ENCODE results near the gene ST7.

The ST7 gene

DNA sequence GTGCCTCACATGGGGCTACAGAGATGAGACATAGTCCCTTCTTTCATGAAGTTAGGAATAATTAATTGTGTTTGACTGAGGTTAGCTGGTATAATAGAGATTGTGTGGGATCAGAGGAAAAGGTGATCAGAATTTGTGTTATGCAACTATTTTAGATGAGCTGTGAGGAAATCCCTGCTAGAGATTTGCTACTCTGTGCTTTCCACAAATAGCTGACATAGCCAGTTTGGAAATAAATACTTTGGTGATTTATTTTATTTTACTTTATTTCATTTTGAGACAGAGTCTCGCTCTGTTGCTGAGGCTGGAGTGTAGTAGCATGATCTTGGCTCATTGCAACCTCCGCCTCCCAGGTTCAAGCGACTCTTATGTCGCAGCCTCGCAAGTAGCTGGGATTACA is 32.3 kb downstream of the ST7 start:
- no peak overlapping the region for H3K4me3 ChIP-seq (ENCODE audit: low read depth, low read length)
- ChIA-PET POLR2A (no interaction called here), CTCF (interaction anchor here (0.8 to 15.7 kb wide), 25 partner anchors 10 to 389 kb away, joined by 3 to 519 read pairs (median 6); no protein-coding TSS in a partner anchor)
- no peak for DNase-seq (ENCODE audit: low read depth, low spot score)
- TF ChIP-seq, protein P1, sequence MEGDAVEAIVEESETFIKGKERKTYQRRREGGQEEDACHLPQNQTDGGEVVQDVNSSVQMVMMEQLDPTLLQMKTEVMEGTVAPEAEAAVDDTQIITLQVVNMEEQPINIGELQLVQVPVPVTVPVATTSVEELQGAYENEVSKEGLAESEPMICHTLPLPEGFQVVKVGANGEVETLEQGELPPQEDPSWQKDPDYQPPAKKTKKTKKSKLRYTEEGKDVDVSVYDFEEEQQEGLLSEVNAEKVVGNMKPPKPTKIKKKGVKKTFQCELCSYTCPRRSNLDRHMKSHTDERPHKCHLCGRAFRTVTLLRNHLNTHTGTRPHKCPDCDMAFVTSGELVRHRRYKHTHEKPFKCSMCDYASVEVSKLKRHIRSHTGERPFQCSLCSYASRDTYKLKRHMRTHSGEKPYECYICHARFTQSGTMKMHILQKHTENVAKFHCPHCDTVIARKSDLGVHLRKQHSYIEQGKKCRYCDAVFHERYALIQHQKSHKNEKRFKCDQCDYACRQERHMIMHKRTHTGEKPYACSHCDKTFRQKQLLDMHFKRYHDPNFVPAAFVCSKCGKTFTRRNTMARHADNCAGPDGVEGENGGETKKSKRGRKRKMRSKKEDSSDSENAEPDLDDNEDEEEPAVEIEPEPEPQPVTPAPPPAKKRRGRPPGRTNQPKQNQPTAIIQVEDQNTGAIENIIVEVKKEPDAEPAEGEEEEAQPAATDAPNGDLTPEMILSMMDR (IDR thresholded peaks at IDR 0.05; ENCODE audit: insufficient read depth, low read length, missing control alignments) = no peak

DNA sequence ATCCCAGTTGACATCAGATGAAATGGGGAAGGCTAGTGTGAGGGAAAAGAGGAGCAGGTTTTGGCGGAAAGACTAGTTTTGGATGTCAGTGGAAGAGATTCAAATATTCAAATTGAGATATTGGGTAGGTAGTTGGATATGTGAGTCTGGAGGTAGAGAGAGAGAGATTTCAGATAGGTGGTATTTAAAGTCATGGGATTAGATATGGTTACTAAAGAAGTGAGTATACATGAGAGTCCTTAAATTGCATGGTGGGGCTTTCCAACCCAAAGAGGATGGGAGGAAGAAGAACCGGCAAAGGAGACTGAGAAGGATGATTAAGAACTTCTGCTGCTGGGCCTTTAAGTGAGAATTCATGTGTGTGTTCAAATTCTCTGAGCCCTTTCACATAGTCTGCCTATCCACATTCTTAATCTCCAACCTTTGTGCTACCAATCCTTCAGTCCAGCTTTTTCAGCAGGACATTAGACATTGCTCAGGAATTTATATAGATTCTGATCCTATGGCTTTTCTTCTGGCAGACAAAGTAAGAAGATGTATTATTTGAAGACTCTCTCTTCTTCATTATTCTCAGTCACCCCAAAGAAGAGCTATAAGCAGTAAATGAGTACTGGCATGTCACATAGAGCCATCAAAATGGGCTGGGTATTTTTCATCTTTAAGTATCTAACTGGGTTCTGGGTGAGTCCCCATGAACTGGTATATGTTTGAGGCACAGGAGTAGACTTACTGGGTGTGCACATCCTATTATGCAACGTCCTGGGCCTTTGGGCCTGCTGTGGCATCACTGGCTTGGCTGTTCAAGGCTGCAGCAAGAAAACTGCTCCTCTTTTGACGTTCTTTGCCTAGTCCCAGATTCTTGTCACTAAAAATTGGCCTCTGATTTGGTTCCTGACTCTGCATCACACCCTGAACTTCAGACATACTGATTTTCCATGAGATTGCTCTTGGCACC is 33.6 kb downstream of the ST7 start:
- H3K4me3 ChIP-seq (ENCODE audit: low read depth, low read length) = no peak overlapping the region
- CTCF ChIA-PET = interaction anchor here (0.7 to 15.7 kb wide), 16 partner anchors 13 to 400 kb away, joined by 3 to 519 read pairs (median 6); no protein-coding TSS in a partner anchor
- TF ChIP-seq, protein P1 (IDR thresholded peaks at IDR 0.05; ENCODE audit: insufficient read depth, low read length, missing control alignments) = no peak
- no peak for DNase-seq (ENCODE audit: low read depth, low spot score)
- POLR2A ChIA-PET = no interaction called here

DNA sequence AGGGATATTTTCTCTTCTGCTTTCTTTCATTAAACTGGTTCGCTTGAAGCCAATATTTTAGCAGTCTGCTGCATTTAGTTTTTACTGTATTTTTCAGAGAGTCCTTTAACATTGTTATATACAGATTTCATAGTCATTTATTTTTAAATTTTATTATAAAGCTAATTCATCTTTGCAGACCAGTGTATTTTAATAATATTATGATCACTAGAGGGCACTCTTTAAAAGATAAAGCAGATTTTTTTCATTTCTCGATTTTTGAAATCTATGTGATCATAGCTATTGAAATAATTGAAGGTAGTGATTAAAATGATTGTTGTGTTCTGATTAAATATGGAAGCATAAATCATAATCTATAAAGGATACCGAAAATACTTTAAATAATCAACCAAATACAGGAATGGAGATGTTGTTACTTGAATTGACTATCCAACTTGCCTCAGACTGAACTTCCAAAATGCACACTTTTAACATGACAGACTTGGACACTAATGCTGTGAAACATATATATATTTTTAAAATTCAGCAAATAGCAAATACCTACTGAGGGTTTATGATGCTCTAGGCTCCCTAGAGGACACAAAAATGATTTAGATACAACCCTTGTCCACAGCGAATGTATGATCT is 35.2 kb downstream of the ST7 start:
- POLR2A ChIA-PET = no interaction called here
- no peak for DNase-seq (ENCODE audit: low read depth, low spot score)
- no peak overlapping the region for H3K4me3 ChIP-seq (ENCODE audit: low read depth, low read length)
- TF ChIP-seq, protein P1 (IDR thresholded peaks at IDR 0.05; ENCODE audit: insufficient read depth, low read length, missing control alignments) = peak; percentile 1
- CTCF ChIA-PET = interaction anchor here (0.8 to 15.7 kb wide), 33 partner anchors 10 to 398 kb away, joined by 3 to 519 read pairs (median 4); no protein-coding TSS in a partner anchor

DNA sequence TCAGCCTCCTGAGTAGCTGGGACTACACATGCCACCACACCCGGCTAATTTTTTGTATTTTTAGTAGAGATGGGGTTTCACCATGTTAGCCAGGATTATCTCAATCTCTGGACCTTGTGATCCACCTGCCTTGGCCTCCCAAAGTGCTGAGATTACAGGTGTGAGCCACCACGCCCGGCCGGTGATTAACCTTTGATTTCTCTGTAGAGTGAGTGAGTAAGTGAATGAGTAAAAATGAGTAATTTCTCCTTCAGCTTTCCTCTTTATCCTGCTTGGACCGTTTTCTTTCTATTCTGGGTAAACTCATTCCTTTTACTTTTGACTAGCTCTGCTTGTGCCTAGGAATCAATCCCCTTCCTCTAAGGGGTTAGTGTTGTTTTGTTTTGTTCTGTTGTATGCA is 36.8 kb downstream of the ST7 start:
- H3K4me3 ChIP-seq (ENCODE audit: low read depth, low read length) = no peak overlapping the region
- DNase-seq (ENCODE audit: low read depth, low spot score) = no peak
- ChIA-PET POLR2A (no interaction called here), CTCF (interaction anchor here (0.9 to 15.7 kb wide), 11 partner anchors 10 to 145 kb away, joined by 3 to 519 read pairs (median 6); no protein-coding TSS in a partner anchor)
- TF ChIP-seq, protein P1 (IDR thresholded peaks at IDR 0.05; ENCODE audit: insufficient read depth, low read length, missing control alignments) = no peak

DNA sequence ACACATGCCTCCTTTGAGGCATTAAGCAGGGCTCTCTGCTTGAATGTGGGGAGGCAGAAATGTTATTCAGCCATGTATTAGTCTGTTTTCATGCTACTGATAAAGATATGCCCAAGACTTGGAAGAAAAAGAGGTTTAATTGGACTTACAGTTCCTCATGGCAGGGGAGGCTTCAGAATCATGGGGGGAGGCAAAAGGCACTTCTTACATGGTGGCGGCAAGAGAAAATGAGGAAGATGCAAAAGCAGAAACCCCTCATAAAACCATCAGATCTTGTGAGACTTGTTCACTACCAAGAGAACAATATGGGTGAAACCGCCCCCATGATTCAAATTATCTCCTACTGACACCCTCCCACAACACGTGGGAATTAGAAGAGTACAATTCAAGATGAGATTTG is 37.9 kb downstream of the ST7 start:
- no peak overlapping the region for H3K4me3 ChIP-seq (ENCODE audit: low read depth, low read length)
- no peak for DNase-seq (ENCODE audit: low read depth, low spot score)
- ChIA-PET POLR2A (no interaction called here), CTCF (interaction anchor here (1.0 to 15.7 kb wide), 4 partner anchors 9 to 144 kb away, joined by 3 to 519 read pairs (median 66); no protein-coding TSS in a partner anchor)
- TF ChIP-seq, protein P1 (IDR thresholded peaks at IDR 0.05; ENCODE audit: insufficient read depth, low read length, missing control alignments) = no peak

DNA sequence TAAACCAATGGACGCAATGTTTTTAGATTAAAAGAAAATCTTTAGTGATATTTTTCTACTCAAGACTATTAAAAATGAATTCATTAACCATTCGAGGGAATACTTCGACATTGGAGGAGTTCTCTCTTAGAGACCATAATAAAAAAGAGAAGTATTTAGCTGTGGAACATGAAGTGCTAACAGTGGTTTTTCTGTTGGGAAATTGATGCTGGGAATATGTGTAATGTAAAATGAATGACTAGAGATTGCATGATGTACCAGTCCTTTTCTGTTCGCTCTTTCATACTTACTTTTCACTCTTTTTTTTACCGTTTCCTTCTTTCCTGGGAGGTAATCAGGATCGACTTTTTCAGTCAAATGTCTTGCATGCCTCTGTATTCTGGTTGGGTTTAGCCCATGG is 41.3 kb downstream of the ST7 start:
- TF ChIP-seq, protein P1 (IDR thresholded peaks at IDR 0.05; ENCODE audit: insufficient read depth, low read length, missing control alignments) = no peak
- no peak for DNase-seq (ENCODE audit: low read depth, low spot score)
- ChIA-PET CTCF (interaction anchor here (1.9 to 10.1 kb wide), 2 partner anchors 7 to 133 kb away, joined by 6 to 129 read pairs; no protein-coding TSS in a partner anchor), POLR2A (no interaction called here)
- H3K4me3 ChIP-seq (ENCODE audit: low read depth, low read length) = no peak overlapping the region
